DOHH2 (cell line): ENCODE data around the gene HAPLN3.

Experiments used
- H3F3A ChIP-seq: fragments of 200-600 bp; sonication (generic), shearing (Covaris generic); 2 replicates; pipeline ENCODE4 v1.6.0; 2016; ENCODE audit warnings: antibody characterized with exemption, mild to moderate bottlenecking; ENCODE audit not compliant: control insufficient read depth, insufficient read depth
- H3K27ac ChIP-seq: fragments of 200-600 bp; sonication (generic); 2 replicates; pipeline ENCODE4 v1.5.1; 2014; ENCODE audit warnings: low read depth, mild to moderate bottlenecking, low read length, moderate library complexity
- H3K27me3 ChIP-seq: fragments of 200-600 bp; sonication (generic); 2 replicates; pipeline ENCODE4 v1.6.1; 2014; ENCODE audit warnings: mild to moderate bottlenecking, low read length, mixed read lengths; ENCODE audit not compliant: control insufficient read depth
- H3K36me3 ChIP-seq: fragments of 200-600 bp; sonication (generic); 2 replicates; pipeline ENCODE4 v1.6.1; 2014; ENCODE audit warnings: mild to moderate bottlenecking, low read length, moderate library complexity, mixed read lengths; ENCODE audit not compliant: control insufficient read depth
- H3K4me1 ChIP-seq: fragments of 200-600 bp; sonication (generic); 2 replicates; pipeline ENCODE4 v1.6.1; 2014; ENCODE audit warnings: mild to moderate bottlenecking, low read length, mixed read lengths; ENCODE audit not compliant: control insufficient read depth
- H3K4me2 ChIP-seq: fragments of 200-600 bp; sonication (generic); 2 replicates; pipeline ENCODE4 v1.6.0; 2014; ENCODE audit warnings: mild to moderate bottlenecking, low read length, moderate library complexity
- H3K4me3 ChIP-seq: fragments of 200-600 bp; sonication (generic); 2 replicates; pipeline ENCODE4 v1.5.1; 2014; ENCODE audit warnings: mild to moderate bottlenecking, low read length, mixed read lengths
- H3K79me2 ChIP-seq: fragments of 200-600 bp; sonication (generic); 2 replicates; pipeline ENCODE4 v1.6.1; 2014; ENCODE audit warnings: mild to moderate bottlenecking, low read length, mixed read lengths; ENCODE audit not compliant: control insufficient read depth
- H3K9me2 ChIP-seq: fragments of 200-600 bp; sonication (generic); replicated peaks from 2 replicates; pipeline ENCODE4 v1.6.1; 2014; ENCODE audit warnings: mild to moderate bottlenecking, low read length, mixed read lengths; ENCODE audit not compliant: control insufficient read depth
- H3K9me3 ChIP-seq: fragments of 200-600 bp; sonication (generic); 2 replicates; pipeline ENCODE4 v1.6.1; 2014; ENCODE audit warnings: antibody characterized with exemption, low read length, mixed read lengths; ENCODE audit not compliant: control insufficient read depth, insufficient read depth
- H4K20me1 ChIP-seq: fragments of 200-600 bp; sonication (generic); 2 replicates; pipeline ENCODE4 v1.6.0; 2014; ENCODE audit warnings: low read depth, mild to moderate bottlenecking, antibody characterized with exemption, low read length, moderate library complexity; ENCODE audit not compliant: control insufficient read depth, insufficient read depth
- EZH2phosphoT487 ChIP-seq: fragments of 200-600 bp; sonication (generic); IDR thresholded peaks from 2 replicates; pipeline ENCODE4 v1.6.1; 2017; ENCODE audit warnings: borderline replicate concordance, mild to moderate bottlenecking, antibody characterized with exemption, low read length, moderate library complexity, mixed read lengths
- TF ChIP-seq, protein P1 (sequence below): fragments of 200-600 bp; sonication (generic); IDR thresholded peaks from one replicate; pipeline ENCODE4 v1.5.1; 2014; ENCODE audit warnings: antibody characterized with exemption, mild to moderate bottlenecking, low read depth, low read length; ENCODE audit not compliant: poor library complexity, severe bottlenecking

HAPLN3 gene

DNA sequence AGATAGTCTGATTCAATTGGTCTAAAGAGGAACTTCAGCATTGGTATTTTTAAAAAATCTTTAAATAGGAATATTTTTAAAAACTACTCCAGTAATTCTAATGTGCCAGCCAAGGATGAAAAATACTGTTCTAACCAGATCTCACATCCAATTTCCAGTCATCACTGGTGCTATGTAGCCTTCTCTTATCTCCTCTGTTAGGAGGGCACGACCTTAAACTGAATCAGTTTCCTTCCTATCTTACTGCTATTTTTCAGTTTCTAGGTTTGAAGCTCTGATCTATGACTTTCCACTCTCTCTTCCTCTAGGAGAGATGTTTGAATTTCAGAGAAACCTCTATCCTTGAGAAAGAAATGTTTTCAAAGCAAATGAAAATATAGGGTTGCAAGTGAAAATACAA lies 31.9 kb downstream of the HAPLN3 start:
- Histone ChIP-seq H3K4me2 (no peak overlapping the region), H3K27ac (no peak overlapping the region), H3K27me3 (peaks cover 3% of the 10 kb centered on the region; the same call in 1 of the 2 replicates), H3K79me2 (no peaks in the 10 kb centered on the region), H3K9me2 (no peaks in the 10 kb centered on the region), H3K36me3 (no peaks in the 10 kb centered on the region), H3K4me3 (no peak overlapping the region), H3K4me1 (no peaks in the 10 kb centered on the region), H4K20me1 (no peaks in the 10 kb centered on the region), H3F3A (no peaks in the 10 kb centered on the region), H3K9me3 (no peaks in the 10 kb centered on the region)
- TF ChIP-seq EZH2phosphoT487, result no peak
- TF ChIP-seq, protein P1, sequence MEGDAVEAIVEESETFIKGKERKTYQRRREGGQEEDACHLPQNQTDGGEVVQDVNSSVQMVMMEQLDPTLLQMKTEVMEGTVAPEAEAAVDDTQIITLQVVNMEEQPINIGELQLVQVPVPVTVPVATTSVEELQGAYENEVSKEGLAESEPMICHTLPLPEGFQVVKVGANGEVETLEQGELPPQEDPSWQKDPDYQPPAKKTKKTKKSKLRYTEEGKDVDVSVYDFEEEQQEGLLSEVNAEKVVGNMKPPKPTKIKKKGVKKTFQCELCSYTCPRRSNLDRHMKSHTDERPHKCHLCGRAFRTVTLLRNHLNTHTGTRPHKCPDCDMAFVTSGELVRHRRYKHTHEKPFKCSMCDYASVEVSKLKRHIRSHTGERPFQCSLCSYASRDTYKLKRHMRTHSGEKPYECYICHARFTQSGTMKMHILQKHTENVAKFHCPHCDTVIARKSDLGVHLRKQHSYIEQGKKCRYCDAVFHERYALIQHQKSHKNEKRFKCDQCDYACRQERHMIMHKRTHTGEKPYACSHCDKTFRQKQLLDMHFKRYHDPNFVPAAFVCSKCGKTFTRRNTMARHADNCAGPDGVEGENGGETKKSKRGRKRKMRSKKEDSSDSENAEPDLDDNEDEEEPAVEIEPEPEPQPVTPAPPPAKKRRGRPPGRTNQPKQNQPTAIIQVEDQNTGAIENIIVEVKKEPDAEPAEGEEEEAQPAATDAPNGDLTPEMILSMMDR, result no peak

DNA sequence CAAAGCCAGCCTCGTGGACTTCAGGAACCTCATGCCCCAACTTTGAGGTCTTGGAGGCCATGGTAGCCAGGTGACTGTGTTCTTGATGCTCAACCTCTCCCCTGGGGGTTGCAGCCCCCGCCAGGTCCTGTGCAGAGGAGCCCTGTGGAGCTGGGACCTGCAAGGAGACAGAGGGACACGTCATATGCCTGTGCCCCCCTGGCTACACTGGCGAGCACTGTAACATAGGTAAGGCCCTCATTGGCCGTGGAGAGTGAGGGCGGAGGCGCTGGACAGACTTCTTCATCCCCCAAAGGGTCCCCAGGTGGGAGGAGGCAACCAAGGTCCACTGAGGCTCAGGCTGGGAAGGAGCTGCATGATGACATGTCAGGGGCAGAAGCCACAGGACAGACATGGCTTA lies 35.1 kb downstream of the HAPLN3 start:
- TF ChIP-seq EZH2phosphoT487, result no peak
- TF ChIP-seq, protein P1, result no peak
- Histone ChIP-seq H3K9me3 (no peaks in the 10 kb centered on the region), H3F3A (no peaks in the 10 kb centered on the region), H4K20me1 (no peaks in the 10 kb centered on the region), H3K9me2 (no peaks in the 10 kb centered on the region), H3K4me3 (no peak overlapping the region), H3K27ac (no peak overlapping the region), H3K79me2 (no peaks in the 10 kb centered on the region), H3K36me3 (no peaks in the 10 kb centered on the region), H3K27me3 (peaks cover 3% of the 10 kb centered on the region; the same call in 1 of the 2 replicates), H3K4me2 (no peak overlapping the region), H3K4me1 (no peaks in the 10 kb centered on the region)

DNA sequence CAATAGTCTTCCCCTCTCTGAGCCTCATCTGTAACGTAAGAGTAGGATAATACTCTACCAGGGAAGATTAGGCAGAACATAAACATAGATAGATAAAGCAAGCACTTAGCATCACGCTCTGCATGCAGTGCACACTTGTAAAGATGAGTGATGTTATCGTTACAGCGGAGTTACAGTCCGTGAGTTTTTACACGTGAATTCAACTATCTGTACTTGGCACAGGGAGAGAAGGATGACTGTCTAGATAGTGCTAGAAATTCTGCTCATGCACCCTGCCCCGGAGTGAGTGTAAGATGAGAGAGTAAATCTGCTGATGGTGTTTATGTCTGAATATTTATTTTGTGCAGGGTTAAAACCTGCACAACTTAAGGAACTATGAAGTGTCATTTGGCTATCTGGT lies 35.8 kb downstream of the HAPLN3 start:
- no peak overlapping the region for H3K4me2 ChIP-seq
- no peaks in the 10 kb centered on the region for H4K20me1 ChIP-seq
- H3K27ac ChIP-seq, result no peak overlapping the region
- peaks cover 4% of the 10 kb centered on the region; the same call in 1 of the 2 replicates for H3K9me3 ChIP-seq
- no peaks in the 10 kb centered on the region for H3F3A ChIP-seq
- H3K27me3 ChIP-seq, result peaks cover 3% of the 10 kb centered on the region; the same call in 1 of the 2 replicates
- H3K4me1 ChIP-seq, result no peaks in the 10 kb centered on the region
- no peaks in the 10 kb centered on the region for H3K9me2 ChIP-seq
- H3K79me2 ChIP-seq, result no peaks in the 10 kb centered on the region
- no peaks in the 10 kb centered on the region for H3K36me3 ChIP-seq
- H3K4me3 ChIP-seq, result no peak overlapping the region
- TF ChIP-seq EZH2phosphoT487, result no peak
- TF ChIP-seq, protein P1, result no peak
